Posterior cingulate gyrus (tissue), 11 donors: ENCODE data around the gene CXCR4.
"Not testable (repeated sequence)": the region's sequence is repeated elsewhere in the genome, so short reads cannot be mapped to it uniquely, and the experiment has no call there.

Source experiments
- DNase-seq, 10 donors: peaks; one replicate each; pipeline versions ENCODE4 v3.0.0 to v3.0.0-alpha.2; 2020 to 2021; ENCODE audit warnings: mixed read lengths in 3 of 10
- intact Hi-C: fragments of 100-400 bp; cut with DNase I; formaldehyde crosslinking; loops from one replicate; pipeline ENCODE4 v1.15.1; 2023

CXCR4 gene

GRCh38 chr2:136085453-136086209 lies 32.3 kb downstream of the CXCR4 start:
- intact Hi-C loops, result no loop called here
- no peak for DNase-seq

- DNase-seq, result no peak
- intact Hi-C loops, result no loop called here
Observed at GRCh38 chr2:136081582-136082210, 36.3 kb downstream of the CXCR4 start.

DNA sequence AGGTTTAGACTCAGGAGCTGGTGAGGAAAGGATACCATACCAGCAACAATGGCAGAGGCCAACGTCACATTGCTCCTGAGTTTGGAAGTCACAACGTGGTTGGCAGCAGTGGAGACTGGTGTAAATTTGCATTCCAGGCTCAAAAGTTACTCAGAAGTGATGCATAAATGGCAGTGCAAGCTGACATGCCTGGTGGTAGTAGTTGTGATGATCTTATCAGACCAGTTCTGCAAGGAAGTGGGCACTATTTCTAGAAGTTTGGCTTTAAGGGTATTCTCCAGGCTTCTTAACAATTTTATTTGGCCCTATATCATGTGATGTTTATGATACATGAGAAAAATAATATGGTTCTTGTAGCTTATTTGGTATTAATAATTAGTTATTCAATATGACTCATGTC lies 37.8 kb downstream of the CXCR4 start:
- intact Hi-C loops, result no loop called here
- no peak for DNase-seq

DNA sequence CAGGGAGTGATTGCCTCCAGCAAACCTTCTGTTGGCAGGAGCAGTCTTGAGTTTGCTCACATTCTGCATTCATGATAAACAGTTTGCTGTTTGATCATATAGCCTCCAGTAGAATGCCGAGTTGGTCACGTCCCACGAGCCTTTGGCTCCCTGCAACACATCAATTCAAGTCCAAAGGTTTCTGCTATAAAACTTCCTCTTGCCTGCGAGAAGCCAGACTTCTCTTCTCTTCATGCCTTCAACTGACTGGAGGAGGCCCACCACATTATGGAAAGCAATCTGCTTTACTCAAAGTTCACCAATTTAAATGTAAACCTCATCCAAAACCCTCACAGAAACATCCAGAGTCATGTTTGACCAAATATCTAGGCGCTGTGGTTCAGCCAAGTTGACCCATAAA lies 40.8 kb downstream of the CXCR4 start:
- no peak for DNase-seq
- intact Hi-C loops, result no loop called here

DNA sequence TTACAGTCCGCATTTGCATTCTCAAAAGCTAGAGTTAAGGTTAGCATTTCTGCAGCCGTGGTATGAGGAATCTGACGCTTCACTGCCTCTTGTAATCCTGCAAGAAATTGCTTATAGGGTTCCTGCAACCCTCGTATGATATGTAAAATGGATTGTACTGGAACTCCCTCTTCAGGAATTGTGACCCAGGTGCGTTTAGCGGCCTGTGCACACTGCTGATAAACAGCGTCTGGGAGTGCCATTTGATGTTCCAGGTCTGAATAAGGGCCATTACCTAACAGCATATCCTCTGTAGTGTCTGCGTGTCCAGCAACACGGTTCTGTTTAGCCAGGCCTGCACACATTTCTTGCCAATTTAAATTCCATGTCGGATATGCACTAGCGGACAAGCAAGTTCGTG lies 42.5 kb downstream of the CXCR4 start:
- DNase-seq, result no peak
- intact Hi-C loops, result no loop called here

GRCh38 chr2:136072621-136073020 lies 45.3 kb downstream of the CXCR4 start:
- DNase-seq, result no peak
- intact Hi-C loops, result no loop called here

GRCh38 chr2:136071887-136072286 lies 46.1 kb downstream of the CXCR4 start:
- intact Hi-C loops, DNase-seq: not testable (repeated sequence)

DNA sequence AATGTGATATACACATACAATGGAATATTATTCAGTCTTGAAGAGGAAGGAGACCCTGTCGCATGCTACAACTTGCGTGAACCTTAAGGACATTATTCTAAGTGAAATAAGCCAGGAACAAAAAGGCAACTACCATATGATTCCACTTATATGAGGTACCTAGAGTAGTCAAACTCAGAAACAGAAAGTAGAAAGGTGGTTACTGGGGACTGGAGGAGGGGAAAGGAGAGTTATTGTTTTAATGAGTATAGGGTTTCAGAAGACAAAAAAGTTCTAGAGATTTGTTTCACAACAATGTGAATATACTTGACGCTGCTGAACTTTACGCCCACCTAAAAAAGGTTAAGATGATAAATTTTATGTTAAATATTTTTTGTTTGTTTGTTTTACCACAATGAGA lies 47.0 kb downstream of the CXCR4 start:
- intact Hi-C loops, result no loop called here
- no peak for DNase-seq

DNA sequence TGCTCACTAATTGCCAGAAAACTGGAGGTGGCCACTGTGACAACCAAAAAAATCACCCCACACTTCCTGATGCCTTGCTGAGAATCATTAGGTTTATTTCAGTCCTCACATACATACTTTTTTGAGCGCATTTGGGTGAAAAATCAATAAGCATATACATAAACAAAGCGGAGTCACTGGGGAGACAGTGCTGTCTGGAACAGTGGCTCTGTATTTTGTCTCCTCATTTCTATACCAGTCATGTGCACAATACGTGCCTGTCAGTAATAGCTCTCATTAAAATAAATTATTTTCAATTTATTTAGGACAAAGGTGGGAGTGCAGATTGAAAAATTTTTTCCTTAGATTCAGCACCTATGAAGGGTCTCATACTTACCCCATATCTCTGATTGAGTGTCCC lies 48.2 kb downstream of the CXCR4 start:
- intact Hi-C loops, result no loop called here
- no peak for DNase-seq

- intact Hi-C loops, result no loop called here
- DNase-seq, result no peak
Observed at GRCh38 chr2:136068581-136069227, 49.2 kb downstream of the CXCR4 start.

DNA sequence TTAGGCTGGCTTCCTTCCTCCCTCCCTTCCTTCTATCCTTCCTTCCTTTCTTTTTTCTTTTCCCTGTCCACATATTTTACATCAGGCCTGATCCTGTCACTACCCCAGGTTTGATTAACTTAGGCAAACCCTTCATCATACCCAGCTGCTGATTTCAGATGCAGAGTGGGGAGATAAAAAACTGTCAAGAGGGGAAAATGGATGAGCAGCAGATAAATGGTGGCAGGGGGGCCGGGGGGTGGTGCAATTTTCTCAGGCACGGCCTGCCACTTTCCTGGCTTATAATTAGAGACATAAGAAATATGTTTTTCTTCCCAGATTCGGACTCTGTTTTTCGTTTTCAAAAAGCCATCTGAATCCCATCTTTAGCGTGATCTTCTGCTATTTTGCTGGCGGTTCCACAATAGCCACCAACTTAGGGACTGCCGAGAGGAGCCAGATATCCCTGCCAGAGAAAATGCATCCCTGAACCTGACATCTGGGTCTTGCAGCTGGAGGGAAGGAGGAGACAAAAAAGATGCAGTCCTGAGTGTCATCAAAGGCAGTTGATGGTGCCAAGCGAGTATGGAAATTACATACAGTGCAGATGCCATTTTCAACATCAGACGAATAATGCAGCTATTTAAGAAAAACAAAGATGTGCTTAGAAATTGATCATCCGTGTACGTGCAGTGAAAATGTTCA lies 49.9 kb downstream of the CXCR4 start:
- DNase-seq, result no peak
- intact Hi-C loops, result no loop called here

GRCh38 chr2:136067459-136067858 lies 50.5 kb downstream of the CXCR4 start:
- no peak for DNase-seq
- intact Hi-C loops, result no loop called here

DNA sequence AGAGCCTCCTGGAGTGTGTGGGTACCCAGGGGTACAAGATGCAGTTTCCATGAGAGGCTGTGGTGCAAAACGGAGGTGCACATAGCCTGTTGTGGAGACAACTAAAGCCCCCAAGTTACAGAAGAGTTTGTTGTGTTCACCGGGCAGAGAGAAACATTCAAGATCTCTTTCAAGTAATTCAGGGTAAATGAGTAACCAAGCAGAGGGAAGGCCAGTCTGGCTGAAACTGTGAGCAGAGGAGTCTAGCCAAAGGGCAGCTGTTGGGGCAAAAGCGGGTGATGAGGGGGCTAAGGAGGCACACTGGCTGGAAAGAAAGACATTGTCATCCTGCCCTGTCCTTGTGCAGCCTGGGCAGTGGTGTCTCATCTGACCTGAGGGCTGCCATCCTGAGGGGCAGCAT lies 52.0 kb downstream of the CXCR4 start:
- intact Hi-C loops, result no loop called here
- DNase-seq, result no peak

DNA sequence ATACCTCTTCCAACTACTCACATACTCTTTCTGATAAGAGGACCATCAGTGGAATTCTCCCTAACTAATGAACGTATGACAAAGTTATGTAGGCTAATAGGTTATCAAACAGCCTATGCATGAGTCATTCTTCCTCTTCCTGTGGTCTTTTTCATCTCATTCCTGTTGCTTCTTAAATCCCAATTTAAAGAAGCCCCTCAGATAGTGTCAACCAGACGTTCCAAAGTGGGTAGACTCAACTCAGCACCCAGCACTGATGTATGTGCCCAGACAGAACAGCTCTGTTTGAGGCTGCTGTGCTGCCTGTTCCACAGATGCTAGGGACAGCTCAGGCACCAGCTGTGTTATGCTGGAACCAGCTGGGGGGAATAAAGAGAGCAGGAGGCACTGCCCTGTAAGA lies 52.6 kb downstream of the CXCR4 start:
- DNase-seq, result no peak
- intact Hi-C loops, result no loop called here
